ENCODE data around the gene SCAPER. TPM values are rescaled to one million over a fixed set of nuclear protein-coding genes. Genes with fewer than 3 reads are reported as not detected.

SCAPER gene
- total RNA-seq, 1 experiment from 2014 or later: 21.5 TPM

- Histone ChIP-seq H3K36me3 (ENCODE audit: insufficient read depth, low read length, poor library complexity, severe bottlenecking) (no peaks in the 10 kb centered on the region), H3K4me3 (ENCODE audit: low read depth, low read length, poor library complexity, severe bottlenecking) (no peak overlapping the region), H3K4me1 (ENCODE audit: insufficient read depth, low read length, poor library complexity, severe bottlenecking) (no peaks in the 10 kb centered on the region), H3K9me3 (ENCODE audit: low read depth, low read length, poor library complexity, severe bottlenecking) (no peaks in the 10 kb centered on the region), H3K27me3 (replicated peaks; ENCODE audit: insufficient read depth, low read depth, low read length, poor library complexity) (no peaks in the 10 kb centered on the region), H3K27ac (ENCODE audit: low read depth, low read length, poor library complexity, severe bottlenecking) (no peak overlapping the region)
- intact Hi-C loops (cut with micrococcal nuclease; ENCODE audit: unreplicated experiment): no loop called here
- CTCF ChIA-PET: no interaction called here
- TF ChIP-seq EZH2 (IDR thresholded peaks at IDR 0.05; ENCODE audit: borderline replicate concordance, low read depth, low read length, poor library complexity, severe bottlenecking): no peak
- TF ChIP-seq, protein P1, sequence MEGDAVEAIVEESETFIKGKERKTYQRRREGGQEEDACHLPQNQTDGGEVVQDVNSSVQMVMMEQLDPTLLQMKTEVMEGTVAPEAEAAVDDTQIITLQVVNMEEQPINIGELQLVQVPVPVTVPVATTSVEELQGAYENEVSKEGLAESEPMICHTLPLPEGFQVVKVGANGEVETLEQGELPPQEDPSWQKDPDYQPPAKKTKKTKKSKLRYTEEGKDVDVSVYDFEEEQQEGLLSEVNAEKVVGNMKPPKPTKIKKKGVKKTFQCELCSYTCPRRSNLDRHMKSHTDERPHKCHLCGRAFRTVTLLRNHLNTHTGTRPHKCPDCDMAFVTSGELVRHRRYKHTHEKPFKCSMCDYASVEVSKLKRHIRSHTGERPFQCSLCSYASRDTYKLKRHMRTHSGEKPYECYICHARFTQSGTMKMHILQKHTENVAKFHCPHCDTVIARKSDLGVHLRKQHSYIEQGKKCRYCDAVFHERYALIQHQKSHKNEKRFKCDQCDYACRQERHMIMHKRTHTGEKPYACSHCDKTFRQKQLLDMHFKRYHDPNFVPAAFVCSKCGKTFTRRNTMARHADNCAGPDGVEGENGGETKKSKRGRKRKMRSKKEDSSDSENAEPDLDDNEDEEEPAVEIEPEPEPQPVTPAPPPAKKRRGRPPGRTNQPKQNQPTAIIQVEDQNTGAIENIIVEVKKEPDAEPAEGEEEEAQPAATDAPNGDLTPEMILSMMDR (conservative IDR thresholded peaks at IDR 0.05; ENCODE audit: low read depth, low read length): no peak
- POLR2A ChIA-PET (ENCODE audit: low non-redundant PET): interaction anchor here (0.7 kb wide), 1 partner anchor 44 kb away, joined by 3 read pairs; no protein-coding TSS in a partner anchor
- DNase-seq (ENCODE audit: low spot score): no peak
- no TSS peak for BruUV-seq (replicated peaks)
Observed at GRCh38 chr15:76354823-76355440, 550.2 kb downstream of the SCAPER start.

DNA sequence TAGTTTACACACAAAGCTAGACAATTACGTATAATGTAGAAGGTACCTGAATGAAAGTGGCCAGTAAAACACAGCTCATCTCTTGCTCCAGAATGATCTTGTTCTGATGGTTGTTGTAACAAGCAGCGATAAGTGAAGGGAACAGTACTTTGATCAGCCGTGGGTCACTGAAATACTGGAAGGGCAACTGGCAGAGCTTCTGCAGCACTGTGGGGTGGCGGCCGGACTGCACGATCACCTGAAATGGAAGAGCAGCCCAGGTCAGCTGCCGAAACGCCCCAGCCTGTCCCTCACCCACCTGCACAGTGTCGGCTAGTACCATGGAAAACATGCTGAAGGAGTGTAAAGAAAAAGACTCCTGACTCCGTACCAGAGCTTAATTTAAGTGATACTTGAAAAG lies 551.2 kb downstream of the SCAPER start:
- no TSS peak for BruUV-seq (replicated peaks)
- no peak overlapping the region for H3K27ac ChIP-seq (ENCODE audit: low read depth, low read length, poor library complexity, severe bottlenecking)
- TF ChIP-seq EZH2 (IDR thresholded peaks at IDR 0.05; ENCODE audit: borderline replicate concordance, low read depth, low read length, poor library complexity, severe bottlenecking): no peak
- no peaks in the 10 kb centered on the region for H3K27me3 ChIP-seq (replicated peaks; ENCODE audit: insufficient read depth, low read depth, low read length, poor library complexity)
- H3K4me1 ChIP-seq (ENCODE audit: insufficient read depth, low read length, poor library complexity, severe bottlenecking): no peaks in the 10 kb centered on the region
- H3K9me3 ChIP-seq (ENCODE audit: low read depth, low read length, poor library complexity, severe bottlenecking): no peaks in the 10 kb centered on the region
- no peaks in the 10 kb centered on the region for H3K36me3 ChIP-seq (ENCODE audit: insufficient read depth, low read length, poor library complexity, severe bottlenecking)
- ChIA-PET CTCF (no interaction called here), POLR2A (ENCODE audit: low non-redundant PET) (no interaction called here)
- intact Hi-C loops (cut with micrococcal nuclease; ENCODE audit: unreplicated experiment): no loop called here
- H3K4me3 ChIP-seq (ENCODE audit: low read depth, low read length, poor library complexity, severe bottlenecking): no peak overlapping the region
- no peak for DNase-seq (ENCODE audit: low spot score)

DNA sequence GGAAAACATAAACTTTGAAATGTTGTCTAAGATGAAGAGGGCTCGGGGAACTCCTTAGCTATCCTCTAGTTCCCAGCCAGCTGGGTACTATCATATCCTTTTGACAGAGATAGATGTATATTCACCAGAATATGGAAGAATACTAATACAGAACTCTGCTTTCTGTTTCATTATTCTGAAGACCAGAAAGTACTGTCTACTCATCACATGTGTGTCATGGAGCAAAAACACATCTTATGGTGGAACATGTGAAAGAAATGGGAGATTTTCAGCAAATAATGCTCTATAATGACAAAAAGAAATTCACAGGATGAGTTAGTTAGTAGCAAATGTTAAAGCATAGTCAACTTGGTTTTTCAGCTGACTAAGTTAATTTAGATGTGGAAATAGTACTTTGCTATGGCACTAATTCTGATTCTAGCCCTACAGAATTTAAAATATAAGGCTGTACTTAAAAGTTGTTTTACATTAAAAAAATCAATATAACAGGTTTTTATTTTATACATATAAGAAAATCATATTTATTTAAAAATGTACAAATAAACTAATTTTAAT lies 552.0 kb downstream of the SCAPER start:
- Histone ChIP-seq H3K27me3 (replicated peaks; ENCODE audit: insufficient read depth, low read depth, low read length, poor library complexity) (peaks cover 6% of the 10 kb centered on the region), H3K9me3 (ENCODE audit: low read depth, low read length, poor library complexity, severe bottlenecking) (no peaks in the 10 kb centered on the region), H3K4me1 (ENCODE audit: insufficient read depth, low read length, poor library complexity, severe bottlenecking) (no peaks in the 10 kb centered on the region), H3K36me3 (ENCODE audit: insufficient read depth, low read length, poor library complexity, severe bottlenecking) (no peaks in the 10 kb centered on the region), H3K27ac (ENCODE audit: low read depth, low read length, poor library complexity, severe bottlenecking) (no peak overlapping the region), H3K4me3 (ENCODE audit: low read depth, low read length, poor library complexity, severe bottlenecking) (no peak overlapping the region)
- no peak for TF ChIP-seq EZH2 (IDR thresholded peaks at IDR 0.05; ENCODE audit: borderline replicate concordance, low read depth, low read length, poor library complexity, severe bottlenecking)
- ChIA-PET POLR2A (ENCODE audit: low non-redundant PET) (no interaction called here), CTCF (no interaction called here)
- DNase-seq (ENCODE audit: low spot score): no peak
- BruUV-seq (replicated peaks): no TSS peak
- intact Hi-C loops (cut with micrococcal nuclease; ENCODE audit: unreplicated experiment): no loop called here

GRCh38 chr15:76349301-76350070 lies 555.7 kb downstream of the SCAPER start:
- no peak overlapping the region for H3K4me3 ChIP-seq (ENCODE audit: low read depth, low read length, poor library complexity, severe bottlenecking)
- TF ChIP-seq, protein P1 (conservative IDR thresholded peaks at IDR 0.05; ENCODE audit: low read depth, low read length): no peak
- no peak for TF ChIP-seq EZH2 (IDR thresholded peaks at IDR 0.05; ENCODE audit: borderline replicate concordance, low read depth, low read length, poor library complexity, severe bottlenecking)
- H3K9me3 ChIP-seq (ENCODE audit: low read depth, low read length, poor library complexity, severe bottlenecking): no peaks in the 10 kb centered on the region
- H3K27me3 ChIP-seq (replicated peaks; ENCODE audit: insufficient read depth, low read depth, low read length, poor library complexity): peaks cover 42% of the 10 kb centered on the region
- no peak overlapping the region for H3K27ac ChIP-seq (ENCODE audit: low read depth, low read length, poor library complexity, severe bottlenecking)
- peaks cover 22% of the 10 kb centered on the region for H3K4me1 ChIP-seq (ENCODE audit: insufficient read depth, low read length, poor library complexity, severe bottlenecking)
- POLR2A ChIA-PET (ENCODE audit: low non-redundant PET): no interaction called here
- no TSS peak for BruUV-seq (replicated peaks)
- no peaks in the 10 kb centered on the region for H3K36me3 ChIP-seq (ENCODE audit: insufficient read depth, low read length, poor library complexity, severe bottlenecking)
- CTCF ChIA-PET: no interaction called here
- DNase-seq (ENCODE audit: low spot score): no peak
- intact Hi-C loops (cut with micrococcal nuclease; ENCODE audit: unreplicated experiment): no loop called here
